Measurements from ENCODE around the gene SERPINA3.
"Not testable (repeated sequence)": the region's sequence is repeated elsewhere in the genome, so short reads cannot be mapped to it uniquely, and the experiment has no call there.

SERPINA3 gene

GRCh38 chr14:94584591-94585280 is 27.5 kb upstream of the SERPINA3 start:
- no peak for DNase-seq (ENCODE audit: low spot score)

GRCh38 chr14:94586635-94587034 is 25.6 kb upstream of the SERPINA3 start:
- DNase-seq (ENCODE audit: low spot score), result no peak

- no peak for DNase-seq (ENCODE audit: low spot score)
Measured at GRCh38 chr14:94588311-94588710, 23.9 kb upstream of the SERPINA3 start.

- no peak for DNase-seq (ENCODE audit: low spot score)
Measured at GRCh38 chr14:94591073-94591472, 21.1 kb upstream of the SERPINA3 start.

GRCh38 chr14:94591871-94592270 is 20.3 kb upstream of the SERPINA3 start:
- no peak for DNase-seq (ENCODE audit: low spot score)

- no peak for DNase-seq (ENCODE audit: low spot score)
Measured at GRCh38 chr14:94592457-94592856, 19.7 kb upstream of the SERPINA3 start.

GRCh38 chr14:94593376-94593748 is 18.8 kb upstream of the SERPINA3 start:
- no peak for DNase-seq (ENCODE audit: low spot score)

- no peak for DNase-seq (ENCODE audit: low spot score)
Measured at GRCh38 chr14:94593749-94594431, 18.3 kb upstream of the SERPINA3 start.

GRCh38 chr14:94594441-94594840 is 17.8 kb upstream of the SERPINA3 start:
- DNase-seq (ENCODE audit: low spot score), result no peak

GRCh38 chr14:94595912-94596311 is 16.3 kb upstream of the SERPINA3 start:
- DNase-seq (ENCODE audit: low spot score), result no peak

GRCh38 chr14:94596361-94596760 is 15.8 kb upstream of the SERPINA3 start:
- DNase-seq (ENCODE audit: low spot score), result no peak

- DNase-seq (ENCODE audit: low spot score), result no peak
Measured at GRCh38 chr14:94597788-94598187, 14.4 kb upstream of the SERPINA3 start.

- no peak for DNase-seq (ENCODE audit: low spot score)
Measured at GRCh38 chr14:94598506-94598815, 13.7 kb upstream of the SERPINA3 start.

GRCh38 chr14:94598816-94599655 is 13.2 kb upstream of the SERPINA3 start:
- no peak for DNase-seq (ENCODE audit: low spot score)

- no peak for DNase-seq (ENCODE audit: low spot score)
Measured at GRCh38 chr14:94599656-94600004, 12.6 kb upstream of the SERPINA3 start.

GRCh38 chr14:94600148-94600545 is 12.0 kb upstream of the SERPINA3 start:
- no peak for DNase-seq (ENCODE audit: low spot score)

- DNase-seq (ENCODE audit: low spot score), result no peak
Measured at GRCh38 chr14:94601884-94602391, 10.3 kb upstream of the SERPINA3 start.

GRCh38 chr14:94602722-94603121 is 9.5 kb upstream of the SERPINA3 start:
- no peak for DNase-seq (ENCODE audit: low spot score)

- DNase-seq (ENCODE audit: low spot score), result no peak
Measured at GRCh38 chr14:94605361-94605760, 6.8 kb upstream of the SERPINA3 start.

- DNase-seq (ENCODE audit: low spot score), result not testable (repeated sequence)
Measured at GRCh38 chr14:94608966-94609365, 3.2 kb upstream of the SERPINA3 start.

GRCh38 chr14:94611179-94611578 is 1.0 kb upstream of the SERPINA3 start:
- no peak for DNase-seq (ENCODE audit: low spot score)

- DNase-seq (ENCODE audit: low spot score), result no peak
Measured at GRCh38 chr14:94612580-94613554, 676 bp downstream of the SERPINA3 start.

Data from ecto neural progenitor cell (in vitro differentiated cells).